ENCODE measurements around the gene SCOC.

Gene SCOC

GRCh38 chr4:140359562-140360427 lies 13.7 kb upstream of the SCOC start:
- TF ChIP-seq, protein P1, sequence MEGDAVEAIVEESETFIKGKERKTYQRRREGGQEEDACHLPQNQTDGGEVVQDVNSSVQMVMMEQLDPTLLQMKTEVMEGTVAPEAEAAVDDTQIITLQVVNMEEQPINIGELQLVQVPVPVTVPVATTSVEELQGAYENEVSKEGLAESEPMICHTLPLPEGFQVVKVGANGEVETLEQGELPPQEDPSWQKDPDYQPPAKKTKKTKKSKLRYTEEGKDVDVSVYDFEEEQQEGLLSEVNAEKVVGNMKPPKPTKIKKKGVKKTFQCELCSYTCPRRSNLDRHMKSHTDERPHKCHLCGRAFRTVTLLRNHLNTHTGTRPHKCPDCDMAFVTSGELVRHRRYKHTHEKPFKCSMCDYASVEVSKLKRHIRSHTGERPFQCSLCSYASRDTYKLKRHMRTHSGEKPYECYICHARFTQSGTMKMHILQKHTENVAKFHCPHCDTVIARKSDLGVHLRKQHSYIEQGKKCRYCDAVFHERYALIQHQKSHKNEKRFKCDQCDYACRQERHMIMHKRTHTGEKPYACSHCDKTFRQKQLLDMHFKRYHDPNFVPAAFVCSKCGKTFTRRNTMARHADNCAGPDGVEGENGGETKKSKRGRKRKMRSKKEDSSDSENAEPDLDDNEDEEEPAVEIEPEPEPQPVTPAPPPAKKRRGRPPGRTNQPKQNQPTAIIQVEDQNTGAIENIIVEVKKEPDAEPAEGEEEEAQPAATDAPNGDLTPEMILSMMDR (conservative IDR thresholded peaks at IDR 0.05; ENCODE audit: low read depth, low read length): peak; percentile 99
- no peak overlapping the region for H3K4me2 ChIP-seq
- no peaks in the 10 kb centered on the region for H3K27me3 ChIP-seq (ENCODE audit: insufficient read depth, low read depth)
- no peaks in the 10 kb centered on the region for H3K79me2 ChIP-seq (ENCODE audit: insufficient read depth, low read depth)
- H3K9ac ChIP-seq: no peak overlapping the region
- no peaks in the 10 kb centered on the region for H4K20me1 ChIP-seq (ENCODE audit: insufficient read depth)
- H3K4me1 ChIP-seq (ENCODE audit: low read depth, poor library complexity, severe bottlenecking): no peaks in the 10 kb centered on the region
- no peaks in the 10 kb centered on the region for H3K36me3 ChIP-seq (ENCODE audit: insufficient read depth)
- no peak overlapping the region for H3K4me3 ChIP-seq (IDR thresholded peaks at IDR 0.05; ENCODE audit: insufficient read depth, low read depth, low read length)
- peak overlapping the region; percentile 7; the same call in 1 of the 2 replicates for H2AFZ ChIP-seq (ENCODE audit: low read depth)
- H3K27ac ChIP-seq: no peak overlapping the region

DNA sequence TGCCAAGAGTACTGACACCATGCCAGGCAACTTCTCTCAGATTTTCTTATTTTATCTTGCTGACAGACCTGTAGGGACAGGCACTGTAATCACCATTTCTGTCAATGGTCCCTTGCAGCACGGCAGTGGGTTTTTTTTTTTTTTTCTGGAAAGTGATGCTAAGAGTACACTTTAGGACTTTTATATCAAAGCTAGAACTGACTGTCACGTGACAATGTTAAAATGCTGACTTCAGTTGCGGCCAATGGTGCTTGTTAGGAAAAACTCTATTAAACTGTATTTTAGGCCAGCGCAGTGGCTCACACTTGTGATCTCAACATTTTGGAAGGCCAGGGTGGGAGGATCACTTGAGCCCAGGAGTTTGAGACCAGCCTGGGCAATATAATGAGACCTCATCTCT lies 12.3 kb upstream of the SCOC start:
- H3K9ac ChIP-seq: no peak overlapping the region
- TF ChIP-seq, protein P1 (conservative IDR thresholded peaks at IDR 0.05; ENCODE audit: low read depth, low read length): no peak
- no peak overlapping the region for H3K27ac ChIP-seq
- no peaks in the 10 kb centered on the region for H3K36me3 ChIP-seq (ENCODE audit: insufficient read depth)
- no peak overlapping the region for H2AFZ ChIP-seq (ENCODE audit: low read depth)
- H3K79me2 ChIP-seq (ENCODE audit: insufficient read depth, low read depth): no peaks in the 10 kb centered on the region
- no peaks in the 10 kb centered on the region for H3K27me3 ChIP-seq (ENCODE audit: insufficient read depth, low read depth)
- H4K20me1 ChIP-seq (ENCODE audit: insufficient read depth): no peaks in the 10 kb centered on the region
- H3K4me1 ChIP-seq (ENCODE audit: low read depth, poor library complexity, severe bottlenecking): no peaks in the 10 kb centered on the region
- H3K4me3 ChIP-seq (IDR thresholded peaks at IDR 0.05; ENCODE audit: insufficient read depth, low read depth, low read length): no peak overlapping the region
- H3K4me2 ChIP-seq: no peak overlapping the region

DNA sequence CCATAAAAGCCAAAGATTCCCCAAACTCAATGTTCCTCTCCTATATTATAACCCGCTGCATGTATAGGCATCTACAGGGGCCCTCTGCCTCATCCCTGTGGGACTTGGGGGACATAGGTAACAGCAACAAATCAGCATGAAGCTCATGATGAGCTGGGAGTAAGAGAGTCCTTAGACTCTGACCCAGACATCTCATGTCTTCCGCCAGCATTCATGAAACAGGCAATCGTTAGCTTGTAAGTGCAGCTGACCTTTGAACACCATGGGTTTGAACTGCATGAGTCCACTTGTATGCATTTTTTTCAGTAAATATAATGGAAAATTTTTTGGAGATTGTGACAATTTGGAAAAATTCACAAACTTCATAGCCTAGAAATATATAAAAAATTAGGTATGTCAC lies 10.4 kb upstream of the SCOC start:
- Histone ChIP-seq H3K27ac (no peak overlapping the region), H3K9ac (no peak overlapping the region), H3K36me3 (ENCODE audit: insufficient read depth) (no peaks in the 10 kb centered on the region), H3K4me1 (ENCODE audit: low read depth, poor library complexity, severe bottlenecking) (no peaks in the 10 kb centered on the region), H4K20me1 (ENCODE audit: insufficient read depth) (no peaks in the 10 kb centered on the region), H3K27me3 (ENCODE audit: insufficient read depth, low read depth) (no peaks in the 10 kb centered on the region), H3K4me2 (no peak overlapping the region), H3K79me2 (ENCODE audit: insufficient read depth, low read depth) (no peaks in the 10 kb centered on the region), H2AFZ (ENCODE audit: low read depth) (no peak overlapping the region), H3K4me3 (IDR thresholded peaks at IDR 0.05; ENCODE audit: insufficient read depth, low read depth, low read length) (no peak overlapping the region)
- TF ChIP-seq, protein P1 (conservative IDR thresholded peaks at IDR 0.05; ENCODE audit: low read depth, low read length): no peak

GRCh38 chr4:140363558-140363957 lies 9.9 kb upstream of the SCOC start:
- no peaks in the 10 kb centered on the region for H3K4me1 ChIP-seq (ENCODE audit: low read depth, poor library complexity, severe bottlenecking)
- no peaks in the 10 kb centered on the region for H3K27me3 ChIP-seq (ENCODE audit: insufficient read depth, low read depth)
- no peaks in the 10 kb centered on the region for H3K36me3 ChIP-seq (ENCODE audit: insufficient read depth)
- TF ChIP-seq, protein P1 (conservative IDR thresholded peaks at IDR 0.05; ENCODE audit: low read depth, low read length): no peak
- no peak overlapping the region for H3K4me2 ChIP-seq
- H3K27ac ChIP-seq: no peak overlapping the region
- H3K79me2 ChIP-seq (ENCODE audit: insufficient read depth, low read depth): no peaks in the 10 kb centered on the region
- no peaks in the 10 kb centered on the region for H4K20me1 ChIP-seq (ENCODE audit: insufficient read depth)
- no peak overlapping the region for H3K9ac ChIP-seq
- H2AFZ ChIP-seq (ENCODE audit: low read depth): no peak overlapping the region
- no peak overlapping the region for H3K4me3 ChIP-seq (IDR thresholded peaks at IDR 0.05; ENCODE audit: insufficient read depth, low read depth, low read length)
